ENCODE measurements around the gene HJURP. TPM values are rescaled to one million over a fixed set of nuclear protein-coding genes. Genes with fewer than 3 reads are reported as not detected.

HJURP gene
- polyA plus RNA-seq, 2 of the 4 experiments (the other 2 are of a cell fraction) = 103 to 111 TPM

- ChIA-PET POLR2A (no interaction called here), CTCF (interaction anchor here (0.8 to 2.3 kb wide), 3 partner anchors 9 to 134 kb away, joined by 3 to 10 read pairs (median 3); no protein-coding TSS in a partner anchor)
- Histone ChIP-seq H3K9me3 (0 out of 3 replicates have a peak, but pooled peaks cover 7% of the 10 kb centered on the region), H3K4me2 (no peak overlapping the region), H3K4me1 (peaks cover 20% of the 10 kb centered on the region), H3K4me3 (no peak overlapping the region), H3K27ac (peak overlapping the region; percentile 65 to 81)
- ATAC-seq (no peak), FAIRE-seq (no peak), DNase-seq (ENCODE audit: low read depth in 1 of 2, low spot score in 1 of 2) (no peak)
- 85% methylated on average over 7 of the region's 7 CpGs for WGBS (ENCODE audit: missing lambda C conversion rate)
- TF ChIP-seq RNF2 (IDR thresholded peaks at IDR 0.05; ENCODE audit: borderline replicate concordance, low read depth) = no peak
- TF ChIP-seq HOXB13 (CRISPR knock-in tag; IDR thresholded peaks at IDR 0.05; ENCODE audit: low read depth) = no peak
- no peak for TF ChIP-seq HEYL (CRISPR knock-in tag; IDR thresholded peaks at IDR 0.05)
- no peak for TF ChIP-seq BHLHE40 (IDR thresholded peaks at IDR 0.05; ENCODE audit: low read depth, low read length)
- no peak for TF ChIP-seq HOXB5 (CRISPR knock-in tag; IDR thresholded peaks at IDR 0.05)
- TF ChIP-seq ZC3H11A (IDR thresholded peaks at IDR 0.05) = no peak
- no peak for TF ChIP-seq ZFP36 (IDR thresholded peaks at IDR 0.05; ENCODE audit: borderline replicate concordance, partially characterized antibody)
- no peak for TF ChIP-seq CTCF (IDR thresholded peaks at IDR 0.05)
- TF ChIP-seq ZSCAN20 (CRISPR knock-in tag; IDR thresholded peaks at IDR 0.05) = no peak
- no peak for TF ChIP-seq ELK1 (IDR thresholded peaks at IDR 0.05; ENCODE audit: low read depth, low read length)
- no peak for TF ChIP-seq FOSB (CRISPR knock-in tag; IDR thresholded peaks at IDR 0.05)
- no peak for TF ChIP-seq ESRRA (IDR thresholded peaks at IDR 0.05; ENCODE audit: borderline replicate concordance, low read length)
- no peak for TF ChIP-seq CHD4 (IDR thresholded peaks at IDR 0.05; ENCODE audit: borderline replicate concordance)
- no peak for TF ChIP-seq KDM1A (IDR thresholded peaks at IDR 0.05; ENCODE audit: low read depth)
Measured at GRCh38 chr2:233824373-233824772, 30.0 kb downstream of the HJURP start.

- peak in 1 of 2 experiments; percentile 9; a peak in 3 of 6 replicates for ATAC-seq
- ChIA-PET POLR2A (no interaction called here), CTCF (interaction anchor here (1.2 to 2.3 kb wide), 3 partner anchors 9 to 133 kb away, joined by 3 to 10 read pairs (median 3); no protein-coding TSS in a partner anchor)
- Histone ChIP-seq H3K27ac (peak overlapping the region; percentile 65 to 81), H3K4me1 (peaks cover 20% of the 10 kb centered on the region), H3K4me3 (no peak overlapping the region), H3K4me2 (peak overlapping the region; percentile 12; the same call in 1 of the 3 replicates), H3K9me3 (0 out of 3 replicates have a peak, but pooled peaks cover 7% of the 10 kb centered on the region)
- FAIRE-seq = no peak
- WGBS (ENCODE audit: missing lambda C conversion rate) = 85% methylated on average over 6 of the region's 8 CpGs
- TF ChIP-seq SREBF2 (IDR thresholded peaks at IDR 0.05) (no peak), RCOR1 (IDR thresholded peaks at IDR 0.05; ENCODE audit: low read depth, low read length) (no peak), CTCF (IDR thresholded peaks at IDR 0.05) (no peak), ESRRA (IDR thresholded peaks at IDR 0.05; ENCODE audit: borderline replicate concordance, low read length) (no peak), CHD4 (IDR thresholded peaks at IDR 0.05; ENCODE audit: borderline replicate concordance) (no peak), CBX8 (IDR thresholded peaks at IDR 0.05) (no peak), CHD2 (IDR thresholded peaks at IDR 0.05; ENCODE audit: low read length, partially characterized antibody) (no peak), ZC3H11A (IDR thresholded peaks at IDR 0.05) (no peak), CBX2 (IDR thresholded peaks at IDR 0.05; ENCODE audit: borderline replicate concordance, low read depth) (no peak), NR3C1 (IDR thresholded peaks at IDR 0.05) (no peak), FOXS1 (CRISPR knock-in tag; IDR thresholded peaks at IDR 0.05) (no peak)
- no peak for DNase-seq (ENCODE audit: low read depth in 1 of 2, low spot score in 1 of 2)
Measured at GRCh38 chr2:233823731-233824121, 30.6 kb downstream of the HJURP start.
